ENCODE data around the gene CNTNAP2.

DNA sequence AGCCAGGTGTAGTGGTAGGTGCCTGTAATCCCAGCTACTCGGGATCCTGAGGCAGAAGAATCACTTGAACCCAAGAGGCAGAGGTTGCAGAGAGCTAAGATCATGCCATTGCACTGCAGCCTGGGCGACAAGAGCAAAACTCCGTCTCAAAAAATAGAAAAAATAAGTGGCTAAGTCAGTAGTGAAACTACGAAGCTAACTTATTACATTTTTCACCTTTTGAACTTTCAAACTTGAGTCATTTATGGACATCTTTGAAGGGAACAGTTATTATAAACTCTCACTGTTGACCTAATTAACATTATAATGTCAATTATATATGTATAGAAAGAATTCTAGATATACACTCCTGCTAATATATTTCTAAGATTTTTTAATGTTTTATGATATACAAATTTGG is 1932.5 kb downstream of the CNTNAP2 start:
- TF ChIP-seq, protein P1, sequence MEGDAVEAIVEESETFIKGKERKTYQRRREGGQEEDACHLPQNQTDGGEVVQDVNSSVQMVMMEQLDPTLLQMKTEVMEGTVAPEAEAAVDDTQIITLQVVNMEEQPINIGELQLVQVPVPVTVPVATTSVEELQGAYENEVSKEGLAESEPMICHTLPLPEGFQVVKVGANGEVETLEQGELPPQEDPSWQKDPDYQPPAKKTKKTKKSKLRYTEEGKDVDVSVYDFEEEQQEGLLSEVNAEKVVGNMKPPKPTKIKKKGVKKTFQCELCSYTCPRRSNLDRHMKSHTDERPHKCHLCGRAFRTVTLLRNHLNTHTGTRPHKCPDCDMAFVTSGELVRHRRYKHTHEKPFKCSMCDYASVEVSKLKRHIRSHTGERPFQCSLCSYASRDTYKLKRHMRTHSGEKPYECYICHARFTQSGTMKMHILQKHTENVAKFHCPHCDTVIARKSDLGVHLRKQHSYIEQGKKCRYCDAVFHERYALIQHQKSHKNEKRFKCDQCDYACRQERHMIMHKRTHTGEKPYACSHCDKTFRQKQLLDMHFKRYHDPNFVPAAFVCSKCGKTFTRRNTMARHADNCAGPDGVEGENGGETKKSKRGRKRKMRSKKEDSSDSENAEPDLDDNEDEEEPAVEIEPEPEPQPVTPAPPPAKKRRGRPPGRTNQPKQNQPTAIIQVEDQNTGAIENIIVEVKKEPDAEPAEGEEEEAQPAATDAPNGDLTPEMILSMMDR (IDR thresholded peaks at IDR 0.05) = no peak
- TF ChIP-seq POLR2A (IDR thresholded peaks at IDR 0.05) = no peak

All from testis (tissue), 2 donors.